HCT116 (cell line): ENCODE results near the gene CNPY4. TPM values are rescaled to one million over a fixed set of nuclear protein-coding genes. Genes with fewer than 3 reads are reported as not detected.

Experiments
- ATAC-seq: fragments of 200-7000 bp; cut with Tn5 transposase; 2 replicates; pipeline ENCODE4 v1.9.1; 2020; ENCODE audit warnings: mild to moderate bottlenecking, moderate library complexity
- BruUV-seq: library from RNA; stranded (reverse); fragments of 400-500 nt; replicated peaks from 2 replicates; lab custom pipeline; 2021; lab: Mats Ljungman, UMichigan
- CTCF ChIA-PET: fragments of 300-600 bp; sonication (Branson Sonifier 250); formaldehyde crosslinking; loops from one replicate; lab custom pipeline; 2021; ENCODE audit warnings: antibody characterized with exemption; lab: Charles Lee
- POLR2A ChIA-PET: fragments of 300-600, 350-600 bp; sonication (Branson Sonifier 250); formaldehyde crosslinking; loops from one replicate; lab custom pipeline; 2021; ENCODE audit warnings: antibody characterized with exemption; lab: Charles Lee
- RAD21 ChIA-PET, 2 experiments: fragments of 300-600 bp; sonication (Branson Sonifier 250); formaldehyde crosslinking; loops; one replicate each; lab custom pipeline; 2023; ENCODE audit warnings: low total read pairs in 2 of 2; ENCODE audit not compliant: uncharacterized antibody in 2 of 2, unreplicated experiment in 2 of 2, low non-redundant PET in 1 of 2; lab: Charles Lee
- DNase-seq: peaks from one replicate; pipeline ENCODE4 v3.0.0-alpha.2; 2010; ENCODE audit warnings: low read depth, low spot score
- H2AFZ ChIP-seq: fragments of 200-600 bp; shearing (Covaris generic), sonication (generic); 2 replicates; pipeline ENCODE4 v1.6.1; 2017; ENCODE audit warnings: low read depth, mixed run types, mixed read lengths, antibody characterized with exemption, low read length; ENCODE audit not compliant: poor library complexity, severe bottlenecking
- H3K27ac ChIP-seq: 2 replicates; pipeline ENCODE4 v1.5.1; 2012; ENCODE audit warnings: low read depth, low read length
- H3K27me3 ChIP-seq: fragments of 200-600 bp; sonication (generic); 2 replicates; pipeline ENCODE4 v1.6.1; 2016; ENCODE audit warnings: mixed run types, low read length, mixed read lengths; ENCODE audit not compliant: insufficient read depth
- H3K36me3 ChIP-seq, 2 experiments: fragments of 200-500 bp in 1 of 2; fragments of 200-600 bp in 1 of 2; sonication (Bioruptor generic) in 1 of 2; sonication (generic) in 1 of 2; 2 replicates each; pipeline versions ENCODE4 v1.5.1 to v1.6.1; 2014 to 2016; ENCODE audit warnings: low read length in 2 of 2, inconsistent platforms in 1 of 2, mixed read lengths in 1 of 2, mixed run types in 1 of 2; ENCODE audit not compliant: insufficient read depth in 2 of 2, control insufficient read depth in 1 of 2
- H3K4me1 ChIP-seq, 2 experiments: fragments of 200-600 bp in 1 of 2; sonication (generic) in 1 of 2; 2 replicates each; pipeline versions ENCODE4 v1.5.1 to v1.6.1; 2012 to 2017; ENCODE audit warnings: low read length in 2 of 2, inconsistent platforms in 1 of 2, mild to moderate bottlenecking in 1 of 2, mixed read lengths in 1 of 2, mixed run types in 1 of 2, moderate library complexity in 1 of 2; ENCODE audit not compliant: insufficient read depth in 2 of 2, control insufficient read depth in 1 of 2
- H3K4me2 ChIP-seq: fragments of 200-600 bp; sonication (generic); 2 replicates; pipeline ENCODE4 v1.6.1; 2017; ENCODE audit warnings: mixed run types, low read length, mixed read lengths
- H3K4me3 ChIP-seq, 2 experiments: fragments of 200-600 bp in 1 of 2; sonication (generic) in 1 of 2; replicated peaks in 1 of 2; 2 replicates each; pipeline ENCODE4 v1.5.1; 2011 to 2016; ENCODE audit warnings: low read length in 2 of 2, control low read depth in 1 of 2, low read depth in 1 of 2, mild to moderate bottlenecking in 1 of 2, mixed read lengths in 1 of 2, mixed run types in 1 of 2
- H3K79me2 ChIP-seq: fragments of 200-600 bp; sonication (generic); 2 replicates; pipeline ENCODE4 v1.6.1; 2017; ENCODE audit warnings: mild to moderate bottlenecking, mixed run types, low read length, moderate library complexity, mixed read lengths; ENCODE audit not compliant: insufficient read depth
- H3K9ac ChIP-seq: fragments of 200-600 bp; sonication (generic); 2 replicates; pipeline ENCODE4 v1.6.1; 2016; ENCODE audit warnings: low read length, mixed read lengths
- H3K9me2 ChIP-seq: fragments of 200-600 bp; sonication (generic), shearing (Covaris generic); 2 replicates; pipeline ENCODE4 v1.6.1; 2017; ENCODE audit warnings: mixed run types, mild to moderate bottlenecking, moderate library complexity; ENCODE audit not compliant: insufficient read depth
- H3K9me3 ChIP-seq, 2 experiments: fragments of 200-500 bp in 1 of 2; fragments of 200-600 bp in 1 of 2; sonication (Bioruptor generic) in 1 of 2; sonication (generic) in 1 of 2; 2 replicates each; pipeline ENCODE4 v1.6.1; 2014 to 2017; ENCODE audit warnings: low read length in 2 of 2, mixed read lengths in 2 of 2, inconsistent platforms in 1 of 2, low read depth in 1 of 2, mild to moderate bottlenecking in 1 of 2, mixed run types in 1 of 2, moderate library complexity in 1 of 2; ENCODE audit not compliant: control insufficient read depth in 1 of 2, insufficient read depth in 1 of 2
- H4K20me1 ChIP-seq: fragments of 200-600 bp; sonication (generic), shearing (Covaris generic); 2 replicates; pipeline ENCODE4 v1.6.1; 2017; ENCODE audit warnings: mixed run types, mild to moderate bottlenecking, moderate library complexity; ENCODE audit not compliant: insufficient read depth
- EGR1 ChIP-seq: IDR thresholded peaks from 2 replicates; pipeline ENCODE4 v1.6.1; 2012; ENCODE audit warnings: low read depth
- ELF1 ChIP-seq: IDR thresholded peaks from 2 replicates; pipeline ENCODE4 v1.6.1; 2012; ENCODE audit warnings: low read depth, borderline replicate concordance
- EZH2phosphoT487 ChIP-seq: fragments of 200-600 bp; IDR thresholded peaks from 2 replicates; pipeline ENCODE4 v1.6.1; 2018; ENCODE audit warnings: antibody characterized with exemption, borderline replicate concordance
- POLR2A ChIP-seq: IDR thresholded peaks from 2 replicates; pipeline ENCODE4 v1.7.0; 2011; ENCODE audit warnings: borderline replicate concordance; ENCODE audit not compliant: insufficient read depth, insufficient read length; ENCODE audit errors: extremely low read depth
- POLR2AphosphoS5 ChIP-seq: IDR thresholded peaks from 2 replicates; pipeline ENCODE4 v1.6.1; 2011; ENCODE audit warnings: mild to moderate bottlenecking, low read depth, low read length, moderate library complexity
- SP1 ChIP-seq: IDR thresholded peaks from 2 replicates; pipeline ENCODE4 v1.6.1; 2012; ENCODE audit warnings: low read depth
- ZNF274 ChIP-seq: fragments of 200-500 bp; sonication (Bioruptor generic); IDR thresholded peaks from 2 replicates; pipeline ENCODE4 v1.6.1; 2014; ENCODE audit warnings: mild to moderate bottlenecking, low read depth, low read length, inconsistent platforms
- intact Hi-C: fragments of 100-400 bp; cut with micrococcal nuclease; formaldehyde crosslinking; loops from 2 replicates; pipeline ENCODE4 v1.10.0; 2022
- total RNA-seq: library from RNA; stranded (reverse); gene quantifications from one replicate; pipeline ENCODE4 v1.2.1, GENCODE V29; 2021; ENCODE audit not compliant: unreplicated experiment
- TF ChIP-seq, protein P1 (sequence below): IDR thresholded peaks from 2 replicates; pipeline ENCODE4 v1.6.1; 2011; ENCODE audit warnings: mild to moderate bottlenecking, low read length, moderate library complexity; ENCODE audit not compliant: insufficient replicate concordance; ENCODE audit errors: extremely low read depth
- TF ChIP-seq, protein P2 (sequence below): IDR thresholded peaks from 2 replicates; pipeline ENCODE4 v1.6.1; 2012
- TF ChIP-seq, protein P3 (sequence below), 3 experiments: fragments of 200-600 bp in 1 of 3; sonication (generic) in 1 of 3; IDR thresholded peaks in 2 of 3; conservative IDR thresholded peaks in 1 of 3; 2 replicates each; pipeline ENCODE4 v1.5.1; 2012 to 2017; ENCODE audit warnings: low read depth in 2 of 3, low read length in 2 of 3, antibody characterized with exemption in 1 of 3, borderline replicate concordance in 1 of 3, control low read depth in 1 of 3, mild to moderate bottlenecking in 1 of 3, mixed read lengths in 1 of 3, mixed run types in 1 of 3, moderate library complexity in 1 of 3; ENCODE audit not compliant: insufficient read depth in 1 of 3

Gene CNPY4
- total RNA-seq, 1 experiment from 2014 or later, result 2.6 TPM

DNA sequence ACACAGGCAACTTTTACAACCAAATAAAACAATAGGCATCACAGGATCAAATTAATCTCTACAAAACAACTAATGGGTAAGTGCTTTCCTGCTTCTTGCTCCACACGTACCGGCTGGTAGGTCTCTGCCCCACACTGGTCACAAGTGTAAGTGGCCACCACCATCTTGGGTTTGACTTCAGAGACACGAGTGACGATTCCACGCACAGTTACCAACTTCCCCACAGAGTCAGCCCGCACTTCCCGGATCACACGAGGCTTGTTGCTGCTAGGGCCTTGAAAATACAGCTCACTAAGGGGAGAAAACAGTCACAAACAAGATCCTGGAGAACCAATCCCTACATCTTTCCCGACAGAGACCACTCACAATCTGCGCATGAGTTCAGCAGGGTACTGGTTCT is 20.5 kb upstream of the CNPY4 start (continued):
- TF ChIP-seq, protein P1, sequence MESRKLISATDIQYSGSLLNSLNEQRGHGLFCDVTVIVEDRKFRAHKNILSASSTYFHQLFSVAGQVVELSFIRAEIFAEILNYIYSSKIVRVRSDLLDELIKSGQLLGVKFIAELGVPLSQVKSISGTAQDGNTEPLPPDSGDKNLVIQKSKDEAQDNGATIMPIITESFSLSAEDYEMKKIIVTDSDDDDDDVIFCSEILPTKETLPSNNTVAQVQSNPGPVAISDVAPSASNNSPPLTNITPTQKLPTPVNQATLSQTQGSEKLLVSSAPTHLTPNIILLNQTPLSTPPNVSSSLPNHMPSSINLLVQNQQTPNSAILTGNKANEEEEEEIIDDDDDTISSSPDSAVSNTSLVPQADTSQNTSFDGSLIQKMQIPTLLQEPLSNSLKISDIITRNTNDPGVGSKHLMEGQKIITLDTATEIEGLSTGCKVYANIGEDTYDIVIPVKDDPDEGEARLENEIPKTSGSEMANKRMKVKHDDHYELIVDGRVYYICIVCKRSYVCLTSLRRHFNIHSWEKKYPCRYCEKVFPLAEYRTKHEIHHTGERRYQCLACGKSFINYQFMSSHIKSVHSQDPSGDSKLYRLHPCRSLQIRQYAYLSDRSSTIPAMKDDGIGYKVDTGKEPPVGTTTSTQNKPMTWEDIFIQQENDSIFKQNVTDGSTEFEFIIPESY, result no peak
- TF ChIP-seq, protein P2, sequence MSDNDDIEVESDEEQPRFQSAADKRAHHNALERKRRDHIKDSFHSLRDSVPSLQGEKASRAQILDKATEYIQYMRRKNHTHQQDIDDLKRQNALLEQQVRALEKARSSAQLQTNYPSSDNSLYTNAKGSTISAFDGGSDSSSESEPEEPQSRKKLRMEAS, result no peak
- TF ChIP-seq ELF1 (no peak), EZH2phosphoT487 (no peak)

DNA sequence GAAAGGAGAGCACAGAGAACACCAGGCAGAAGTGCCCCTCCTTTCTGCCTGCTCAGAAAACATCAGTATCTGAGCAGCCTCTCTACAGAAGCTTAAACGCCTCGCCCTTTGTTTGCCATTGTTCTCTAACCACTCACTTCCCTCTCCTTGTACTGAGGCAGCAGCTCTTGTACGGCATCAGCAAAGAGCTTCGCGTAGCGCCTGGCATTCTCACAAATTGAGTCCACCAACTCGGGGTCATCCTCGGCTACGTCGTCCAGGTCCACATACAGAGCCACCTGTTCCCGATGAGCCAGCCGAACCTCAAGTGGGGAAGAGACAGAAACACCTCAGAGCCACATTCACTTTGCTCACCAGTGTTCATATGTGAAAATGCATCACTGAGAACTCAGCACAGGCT is 20.0 kb upstream of the CNPY4 start:
- Histone ChIP-seq H3K9me3 (no peaks in the 10 kb centered on the region), H3K4me3 (peak overlapping the region; percentile 90 to 94), H3K4me1 (peaks cover 6 to 24% of the 10 kb centered on the region in 2 experiments; a peak in 3 of 4 replicates), H4K20me1 (peaks cover 14% of the 10 kb centered on the region), H3K36me3 (peaks cover 49 to 54% of the 10 kb centered on the region in 2 experiments), H3K9me2 (no peaks in the 10 kb centered on the region), H3K9ac (peak overlapping the region; percentile 100), H2AFZ (no peak overlapping the region), H3K27ac (peak overlapping the region; percentile 88), H3K4me2 (peak overlapping the region; percentile 98), H3K27me3 (no peaks in the 10 kb centered on the region), H3K79me2 (peaks cover 70% of the 10 kb centered on the region)
- ChIA-PET RAD21 (no interaction called here), CTCF (no interaction called here), POLR2A (no interaction called here)
- no peak for DNase-seq
- intact Hi-C loops, result no loop called here
- ATAC-seq, result no peak
- no peak for TF ChIP-seq POLR2AphosphoS5
- TF ChIP-seq, protein P3, sequence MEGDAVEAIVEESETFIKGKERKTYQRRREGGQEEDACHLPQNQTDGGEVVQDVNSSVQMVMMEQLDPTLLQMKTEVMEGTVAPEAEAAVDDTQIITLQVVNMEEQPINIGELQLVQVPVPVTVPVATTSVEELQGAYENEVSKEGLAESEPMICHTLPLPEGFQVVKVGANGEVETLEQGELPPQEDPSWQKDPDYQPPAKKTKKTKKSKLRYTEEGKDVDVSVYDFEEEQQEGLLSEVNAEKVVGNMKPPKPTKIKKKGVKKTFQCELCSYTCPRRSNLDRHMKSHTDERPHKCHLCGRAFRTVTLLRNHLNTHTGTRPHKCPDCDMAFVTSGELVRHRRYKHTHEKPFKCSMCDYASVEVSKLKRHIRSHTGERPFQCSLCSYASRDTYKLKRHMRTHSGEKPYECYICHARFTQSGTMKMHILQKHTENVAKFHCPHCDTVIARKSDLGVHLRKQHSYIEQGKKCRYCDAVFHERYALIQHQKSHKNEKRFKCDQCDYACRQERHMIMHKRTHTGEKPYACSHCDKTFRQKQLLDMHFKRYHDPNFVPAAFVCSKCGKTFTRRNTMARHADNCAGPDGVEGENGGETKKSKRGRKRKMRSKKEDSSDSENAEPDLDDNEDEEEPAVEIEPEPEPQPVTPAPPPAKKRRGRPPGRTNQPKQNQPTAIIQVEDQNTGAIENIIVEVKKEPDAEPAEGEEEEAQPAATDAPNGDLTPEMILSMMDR (IDR thresholded peaks at IDR 0.05 in 2 of 3, conservative IDR thresholded peaks at IDR 0.05 in 1 of 3; ENCODE audit: borderline replicate concordance in 1 of 3, insufficient read depth in 1 of 3, low read depth in 2 of 3, low read length in 2 of 3), result no peak
- no peak for TF ChIP-seq EGR1
- no peak for TF ChIP-seq ZNF274
- TF ChIP-seq POLR2A, result no peak
- no peak for TF ChIP-seq SP1
- no TSS peak for BruUV-seq
